GM12872 (cell line): ENCODE data around the gene EIF1.

Experiments
- CTCF ChIP-seq: IDR thresholded peaks from 3 replicates; pipeline ENCODE4 v1.5.1; 2011; ENCODE audit warnings: low read depth, mild to moderate bottlenecking, low read length, moderate library complexity; ENCODE audit not compliant: insufficient read depth

The EIF1 gene

GRCh38 chr17:41728056-41728455 lies 39.4 kb downstream of the EIF1 start:
- TF ChIP-seq CTCF = no peak

- TF ChIP-seq CTCF = no peak
Observed at GRCh38 chr17:41730479-41730878, 41.8 kb downstream of the EIF1 start.

GRCh38 chr17:41731836-41732235 lies 43.2 kb downstream of the EIF1 start:
- no peak for TF ChIP-seq CTCF

DNA sequence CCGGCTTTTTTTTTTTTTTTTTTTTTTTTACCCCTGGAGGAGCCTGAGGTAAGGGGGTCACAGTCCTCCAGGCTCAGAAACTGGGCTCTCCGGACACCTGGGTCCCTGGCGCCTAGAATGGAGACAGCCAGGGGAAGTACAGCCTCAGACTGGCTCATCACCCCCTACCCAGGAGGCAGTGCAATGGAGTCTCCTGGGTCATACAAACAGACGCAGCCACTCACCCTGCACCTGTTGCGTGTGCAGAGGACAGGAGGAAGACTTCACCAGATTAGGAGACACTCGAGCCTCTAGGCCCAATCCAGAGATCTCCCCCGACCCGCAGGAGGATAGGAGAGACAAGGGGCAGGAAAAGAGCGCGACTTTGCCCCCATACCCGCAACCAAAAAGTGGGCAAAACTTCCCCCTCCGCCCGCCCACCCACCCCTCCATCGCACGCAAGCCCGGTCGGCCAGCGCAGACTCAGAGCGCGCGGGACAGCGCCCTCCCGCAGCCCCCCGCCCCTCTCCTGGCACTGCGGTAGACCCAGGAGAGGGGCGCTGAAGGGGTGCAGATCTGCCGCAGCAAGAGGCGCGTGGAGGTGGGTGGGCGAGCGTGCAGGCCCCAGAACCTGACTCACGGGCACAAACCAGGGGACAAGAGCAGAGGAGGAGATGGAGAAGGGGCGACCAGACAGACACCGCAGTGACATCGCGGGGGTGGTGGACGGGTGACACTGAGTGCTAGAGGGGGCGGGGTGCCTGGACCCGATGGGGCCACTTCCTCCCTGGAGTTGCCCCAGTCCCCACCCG lies 44.9 kb downstream of the EIF1 start:
- TF ChIP-seq CTCF = no peak

- TF ChIP-seq CTCF = no peak
Observed at GRCh38 chr17:41734139-41734948, 45.7 kb downstream of the EIF1 start, which contains the start of gene HAP1. Gene HAP1 (minus strand): TSS chr17:41734643. CDS start chr17:41734634, 9 bp downstream.

DNA sequence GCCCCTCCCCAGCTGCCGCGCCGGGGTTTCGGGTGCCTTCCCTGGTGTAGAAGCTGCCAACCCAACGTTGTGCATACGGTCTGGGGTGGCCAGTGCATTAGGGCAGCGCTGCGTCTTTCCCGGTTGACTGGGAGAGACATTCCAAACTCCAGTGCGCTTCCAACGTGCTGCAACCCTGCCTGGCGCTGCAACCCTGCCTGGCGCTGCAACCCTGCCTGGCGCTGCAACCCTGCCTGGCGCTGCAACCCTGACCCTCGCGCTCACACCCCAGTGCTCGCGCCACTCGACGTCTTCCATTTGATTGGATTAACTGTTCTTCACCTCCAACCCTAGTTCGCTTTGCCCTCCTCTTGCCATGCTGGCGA lies 46.2 kb downstream of the EIF1 start:
- no peak for TF ChIP-seq CTCF

GRCh38 chr17:41735744-41736143 lies 47.1 kb downstream of the EIF1 start:
- TF ChIP-seq CTCF = no peak
